Left forelimb (tissue), 1 donor: Measurements from ENCODE around the gene TTC23L.

Source experiments
- DNase-seq: peaks from one replicate; pipeline ENCODE4 v3.0.0-alpha.2; 2018; ENCODE audit warnings: low spot score

The TTC23L gene

GRCh38 chr5:34870382-34870781, 31.4 kb downstream of the TTC23L start:
- DNase-seq: no peak

GRCh38 chr5:34876275-34876674, 37.3 kb downstream of the TTC23L start:
- no peak for DNase-seq

- no peak for DNase-seq
These were observed 42.3 kb downstream of the TTC23L start for GRCh38 chr5:34881246-34881645.

GRCh38 chr5:34886392-34887119, 47.6 kb downstream of the TTC23L start:
- DNase-seq: no peak

- DNase-seq: no peak
These were observed 50.4 kb downstream of the TTC23L start for GRCh38 chr5:34889394-34889793.

- DNase-seq: no peak
These were observed 53.0 kb downstream of the TTC23L start for GRCh38 chr5:34891981-34892380.

- DNase-seq: no peak
These were observed 53.5 kb downstream of the TTC23L start for GRCh38 chr5:34892414-34892813.

- DNase-seq: no peak
These were observed 55.8 kb downstream of the TTC23L start for GRCh38 chr5:34894716-34895115.

- no peak for DNase-seq
These were observed 56.9 kb downstream of the TTC23L start for GRCh38 chr5:34895641-34896419.

- DNase-seq: no peak
These were observed 58.7 kb downstream of the TTC23L start for GRCh38 chr5:34897646-34898045.

GRCh38 chr5:34898258-34898895, 59.4 kb downstream of the TTC23L start:
- DNase-seq: peak; percentile 68

- no peak for DNase-seq
These were observed 60.1 kb downstream of the TTC23L start for GRCh38 chr5:34899066-34899465.

GRCh38 chr5:34900652-34901051, 61.7 kb downstream of the TTC23L start:
- no peak for DNase-seq

- no peak for DNase-seq
These were observed 64.3 kb downstream of the TTC23L start for GRCh38 chr5:34903260-34903659.

GRCh38 chr5:34905564-34905963, 66.6 kb downstream of the TTC23L start:
- DNase-seq: no peak

GRCh38 chr5:34913072-34913471, 74.1 kb downstream of the TTC23L start:
- no peak for DNase-seq

GRCh38 chr5:34914671-34915138, 75.7 kb downstream of the TTC23L start:
- peak; percentile 68 for DNase-seq

GRCh38 chr5:34915139-34915855, 76.3 kb downstream of the TTC23L start, which contains the start of the genes BRIX1 and RAD1:
BRIX1 (plus strand) TSS chr5:34915711; CDS start chr5:34915739, 28 bp downstream.
RAD1 (minus strand) TSS chr5:34915504; CDS start chr5:34914892, 612 bp downstream.
- peak; percentile 98 for DNase-seq

- DNase-seq: no peak
These were observed 76.9 kb downstream of the TTC23L start for GRCh38 chr5:34915856-34916192.

- DNase-seq: no peak
These were observed 77.6 kb downstream of the TTC23L start for GRCh38 chr5:34916518-34916917.

GRCh38 chr5:34918025-34918424, 79.1 kb downstream of the TTC23L start:
- DNase-seq: no peak

GRCh38 chr5:34919077-34919476, 80.1 kb downstream of the TTC23L start:
- DNase-seq: no peak
